ENCODE measurements around the gene SPTBN1.

DNA sequence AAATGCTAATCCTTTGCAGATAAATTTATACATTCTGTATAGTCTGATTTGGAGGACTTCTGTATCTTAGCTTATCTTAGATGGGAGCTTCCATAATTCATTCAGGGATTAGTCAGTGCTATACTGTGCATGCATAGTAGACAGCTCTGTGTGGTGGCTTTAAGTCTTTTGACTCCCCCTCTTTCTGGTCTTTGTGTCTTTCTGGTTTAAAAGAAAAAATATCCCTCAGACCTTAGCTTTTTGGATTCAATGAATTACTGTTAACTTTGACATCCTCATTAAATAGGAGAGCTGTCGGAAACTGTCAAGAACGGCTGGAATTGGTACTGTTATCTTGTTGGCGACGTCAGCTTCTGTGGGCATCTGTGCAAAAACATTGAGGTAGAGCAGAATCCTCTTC lies 130.4 kb downstream of the SPTBN1 start:
- TF ChIP-seq, protein P1, sequence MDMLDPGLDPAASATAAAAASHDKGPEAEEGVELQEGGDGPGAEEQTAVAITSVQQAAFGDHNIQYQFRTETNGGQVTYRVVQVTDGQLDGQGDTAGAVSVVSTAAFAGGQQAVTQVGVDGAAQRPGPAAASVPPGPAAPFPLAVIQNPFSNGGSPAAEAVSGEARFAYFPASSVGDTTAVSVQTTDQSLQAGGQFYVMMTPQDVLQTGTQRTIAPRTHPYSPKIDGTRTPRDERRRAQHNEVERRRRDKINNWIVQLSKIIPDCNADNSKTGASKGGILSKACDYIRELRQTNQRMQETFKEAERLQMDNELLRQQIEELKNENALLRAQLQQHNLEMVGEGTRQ (CRISPR knock-in tag; IDR thresholded peaks at IDR 0.05), result no peak
- TF ChIP-seq PRRX2 (CRISPR knock-in tag; IDR thresholded peaks at IDR 0.05) (no peak), TCF7 (CRISPR knock-in tag; IDR thresholded peaks at IDR 0.05; ENCODE audit: low read depth) (no peak), FOXP1 (CRISPR knock-in tag; IDR thresholded peaks at IDR 0.05; ENCODE audit: borderline replicate concordance) (no peak), NFYB (CRISPR knock-in tag; conservative IDR thresholded peaks at IDR 0.05; ENCODE audit: low read depth) (no peak), OVOL2 (CRISPR knock-in tag; IDR thresholded peaks at IDR 0.05; ENCODE audit: borderline replicate concordance) (no peak), ESRRA (CRISPR knock-in tag; IDR thresholded peaks at IDR 0.05; ENCODE audit: borderline replicate concordance) (no peak)
- TF ChIP-seq, protein P2, sequence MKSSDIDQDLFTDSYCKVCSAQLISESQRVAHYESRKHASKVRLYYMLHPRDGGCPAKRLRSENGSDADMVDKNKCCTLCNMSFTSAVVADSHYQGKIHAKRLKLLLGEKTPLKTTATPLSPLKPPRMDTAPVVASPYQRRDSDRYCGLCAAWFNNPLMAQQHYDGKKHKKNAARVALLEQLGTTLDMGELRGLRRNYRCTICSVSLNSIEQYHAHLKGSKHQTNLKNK (CRISPR knock-in tag; IDR thresholded peaks at IDR 0.05), result no peak
- TF ChIP-seq, protein P3, sequence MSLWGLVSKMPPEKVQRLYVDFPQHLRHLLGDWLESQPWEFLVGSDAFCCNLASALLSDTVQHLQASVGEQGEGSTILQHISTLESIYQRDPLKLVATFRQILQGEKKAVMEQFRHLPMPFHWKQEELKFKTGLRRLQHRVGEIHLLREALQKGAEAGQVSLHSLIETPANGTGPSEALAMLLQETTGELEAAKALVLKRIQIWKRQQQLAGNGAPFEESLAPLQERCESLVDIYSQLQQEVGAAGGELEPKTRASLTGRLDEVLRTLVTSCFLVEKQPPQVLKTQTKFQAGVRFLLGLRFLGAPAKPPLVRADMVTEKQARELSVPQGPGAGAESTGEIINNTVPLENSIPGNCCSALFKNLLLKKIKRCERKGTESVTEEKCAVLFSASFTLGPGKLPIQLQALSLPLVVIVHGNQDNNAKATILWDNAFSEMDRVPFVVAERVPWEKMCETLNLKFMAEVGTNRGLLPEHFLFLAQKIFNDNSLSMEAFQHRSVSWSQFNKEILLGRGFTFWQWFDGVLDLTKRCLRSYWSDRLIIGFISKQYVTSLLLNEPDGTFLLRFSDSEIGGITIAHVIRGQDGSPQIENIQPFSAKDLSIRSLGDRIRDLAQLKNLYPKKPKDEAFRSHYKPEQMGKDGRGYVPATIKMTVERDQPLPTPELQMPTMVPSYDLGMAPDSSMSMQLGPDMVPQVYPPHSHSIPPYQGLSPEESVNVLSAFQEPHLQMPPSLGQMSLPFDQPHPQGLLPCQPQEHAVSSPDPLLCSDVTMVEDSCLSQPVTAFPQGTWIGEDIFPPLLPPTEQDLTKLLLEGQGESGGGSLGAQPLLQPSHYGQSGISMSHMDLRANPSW (CRISPR knock-in tag; conservative IDR thresholded peaks at IDR 0.05; ENCODE audit: low read depth), result no peak
- TF ChIP-seq, protein P4, sequence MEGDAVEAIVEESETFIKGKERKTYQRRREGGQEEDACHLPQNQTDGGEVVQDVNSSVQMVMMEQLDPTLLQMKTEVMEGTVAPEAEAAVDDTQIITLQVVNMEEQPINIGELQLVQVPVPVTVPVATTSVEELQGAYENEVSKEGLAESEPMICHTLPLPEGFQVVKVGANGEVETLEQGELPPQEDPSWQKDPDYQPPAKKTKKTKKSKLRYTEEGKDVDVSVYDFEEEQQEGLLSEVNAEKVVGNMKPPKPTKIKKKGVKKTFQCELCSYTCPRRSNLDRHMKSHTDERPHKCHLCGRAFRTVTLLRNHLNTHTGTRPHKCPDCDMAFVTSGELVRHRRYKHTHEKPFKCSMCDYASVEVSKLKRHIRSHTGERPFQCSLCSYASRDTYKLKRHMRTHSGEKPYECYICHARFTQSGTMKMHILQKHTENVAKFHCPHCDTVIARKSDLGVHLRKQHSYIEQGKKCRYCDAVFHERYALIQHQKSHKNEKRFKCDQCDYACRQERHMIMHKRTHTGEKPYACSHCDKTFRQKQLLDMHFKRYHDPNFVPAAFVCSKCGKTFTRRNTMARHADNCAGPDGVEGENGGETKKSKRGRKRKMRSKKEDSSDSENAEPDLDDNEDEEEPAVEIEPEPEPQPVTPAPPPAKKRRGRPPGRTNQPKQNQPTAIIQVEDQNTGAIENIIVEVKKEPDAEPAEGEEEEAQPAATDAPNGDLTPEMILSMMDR (IDR thresholded peaks at IDR 0.05), result no peak

All from WTC11 (cell line).